AG08396 (cell line): ENCODE measurements around the gene H2BK1.

Experiments
- DNase-seq: peaks from one replicate; pipeline ENCODE4 v3.0.0; 2012; ENCODE audit warnings: low spot score, mixed read lengths

H2BK1 gene

GRCh38 chr7:151232091-151232916, 22.0 kb upstream of the H2BK1 start, which contains the start of gene CHPF2:
Gene CHPF2 (plus strand): TSS chr7:151232483. CDS start chr7:151234012, 1,529 bp downstream.
- peak; percentile 97 for DNase-seq

- no peak for DNase-seq
These were observed 20.8 kb upstream of the H2BK1 start for GRCh38 chr7:151231080-151231479.

- DNase-seq = no peak
These were observed 19.0 kb upstream of the H2BK1 start for GRCh38 chr7:151229249-151229648.

DNA sequence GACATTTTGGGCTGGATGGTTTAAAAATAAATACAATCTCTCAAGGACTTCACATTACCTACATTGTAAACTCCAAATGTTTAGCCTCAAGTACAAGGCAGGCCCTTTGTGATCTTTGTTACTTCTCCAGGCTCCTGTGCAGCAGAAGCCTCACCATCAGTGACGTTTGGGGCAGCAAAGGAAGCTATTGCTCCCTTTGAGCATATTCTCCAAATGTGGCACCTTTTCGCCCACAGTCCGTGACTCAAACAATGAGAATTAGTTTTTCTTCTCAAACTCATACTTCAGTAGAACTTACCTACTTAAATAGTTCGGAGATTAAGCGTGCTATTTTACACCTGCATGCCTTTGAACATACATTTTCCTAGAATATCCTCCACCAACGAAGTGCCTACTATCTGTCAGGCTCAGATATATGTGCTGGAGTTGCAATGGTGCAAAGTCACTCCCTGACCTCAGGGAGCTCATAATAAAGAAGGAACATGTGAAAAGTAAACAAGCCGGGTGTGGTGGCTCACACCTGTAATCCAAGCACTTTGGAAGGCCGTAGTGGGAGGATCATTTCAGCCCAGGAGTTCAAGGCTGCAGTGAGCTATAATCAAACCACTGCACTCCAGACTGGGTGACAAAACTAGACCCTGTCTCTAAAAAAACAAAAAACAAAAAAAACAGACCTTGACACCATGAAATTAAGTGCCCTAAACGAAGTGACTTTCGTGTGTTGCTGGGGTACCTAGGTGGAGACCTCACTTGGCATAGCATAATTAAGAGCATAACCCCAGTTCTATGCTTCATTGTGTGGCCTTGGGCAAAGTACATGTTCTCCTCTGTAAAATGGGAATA, 18.0 kb upstream of the H2BK1 start:
- DNase-seq = no peak

- peak; percentile 98 for DNase-seq
These were observed 16.8 kb upstream of the H2BK1 start, which contains the start of gene ABCF2 for GRCh38 chr7:151226875-151227782. Gene ABCF2 (minus strand): TSS chr7:151227205. CDS start chr7:151226458, 747 bp downstream.

GRCh38 chr7:151226560-151226874, 16.2 kb upstream of the H2BK1 start:
- DNase-seq = no peak

- no peak for DNase-seq
These were observed 15.7 kb upstream of the H2BK1 start for GRCh38 chr7:151225948-151226510.

DNA sequence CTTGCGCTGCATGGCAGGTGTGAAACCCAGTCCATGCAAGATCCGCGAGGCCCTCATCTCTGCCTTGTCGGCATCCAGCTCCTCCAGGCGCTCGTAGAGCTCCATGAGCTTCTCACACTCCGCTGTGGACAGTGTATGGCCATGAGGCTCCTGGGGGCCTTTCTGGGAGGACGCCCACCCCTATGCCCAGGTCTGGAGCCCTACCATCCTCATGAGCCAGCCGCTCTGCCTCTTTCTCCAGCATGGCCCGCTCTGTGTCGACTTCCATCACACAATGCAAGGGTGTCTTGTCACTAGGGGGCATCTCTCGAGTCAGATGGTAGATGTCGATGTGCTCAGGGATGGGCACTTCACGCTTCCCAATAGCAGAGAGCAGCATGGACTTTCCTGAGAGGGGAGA, 13.4 kb upstream of the H2BK1 start:
- DNase-seq = no peak

DNA sequence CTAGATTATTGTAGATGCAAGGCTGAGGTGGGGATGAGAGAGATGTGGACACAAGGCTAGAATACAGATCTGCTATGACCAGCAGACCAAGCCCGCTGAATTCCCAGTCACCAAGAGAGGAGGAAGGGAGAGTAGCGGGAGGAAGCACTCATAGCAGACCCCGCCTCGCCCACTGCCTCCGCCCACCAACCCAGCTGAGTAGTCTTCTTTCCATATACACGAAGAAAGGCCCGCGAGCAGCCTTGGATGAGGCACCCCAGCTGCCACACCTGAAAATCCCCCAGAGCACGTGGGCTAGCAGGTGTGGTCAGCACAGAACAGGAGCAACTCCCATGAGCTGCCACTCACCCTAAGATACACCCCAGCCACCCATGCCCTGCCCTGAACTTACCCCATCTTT, 7.9 kb upstream of the H2BK1 start:
- DNase-seq = no peak

- DNase-seq = no peak
These were observed 5.1 kb upstream of the H2BK1 start for GRCh38 chr7:151215396-151215795.

- no peak for DNase-seq
These were observed 3.5 kb upstream of the H2BK1 start for GRCh38 chr7:151213826-151214225.

DNA sequence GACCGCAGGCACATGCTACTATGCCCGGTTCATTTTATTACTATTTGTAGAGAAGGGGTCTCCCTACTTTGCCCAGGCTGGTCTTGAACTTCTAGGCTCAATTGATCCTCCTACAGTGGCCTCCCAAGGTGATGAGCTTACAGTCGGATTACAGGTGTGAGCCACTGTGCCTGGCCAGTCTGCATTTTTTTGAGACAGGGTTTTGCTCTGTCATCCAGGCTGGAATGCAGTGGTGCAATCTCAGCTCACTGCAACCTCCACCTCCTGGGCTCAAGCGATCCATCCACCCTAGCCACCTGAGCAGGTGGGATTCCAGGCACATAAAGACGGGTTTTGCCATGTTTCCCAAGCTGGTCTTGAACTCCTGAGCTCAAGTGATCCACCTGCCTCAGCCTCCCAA, 2.3 kb upstream of the H2BK1 start:
- DNase-seq = no peak

GRCh38 chr7:151211155-151211772, 976 bp upstream of the H2BK1 start:
- DNase-seq = no peak

DNA sequence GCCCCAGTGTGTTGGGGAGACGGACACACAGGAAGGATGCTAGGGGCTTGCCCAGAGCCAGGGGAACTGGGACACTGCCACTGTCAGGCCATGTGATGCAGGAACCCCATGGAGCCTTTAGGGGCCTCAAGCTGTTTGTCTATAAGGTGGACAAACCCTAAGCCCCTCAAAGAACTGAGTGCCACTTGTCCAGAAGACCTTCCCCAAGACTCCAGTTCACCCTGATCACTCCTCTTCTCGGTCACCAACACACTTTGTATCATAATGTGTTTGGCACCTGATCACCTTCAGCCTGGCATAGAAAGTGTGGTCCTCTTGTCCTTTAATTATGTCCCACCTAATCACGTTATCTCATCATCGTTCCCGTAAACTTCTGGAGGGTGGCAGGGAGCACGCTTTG, 700 bp downstream of the H2BK1 start:
- DNase-seq = no peak

DNA sequence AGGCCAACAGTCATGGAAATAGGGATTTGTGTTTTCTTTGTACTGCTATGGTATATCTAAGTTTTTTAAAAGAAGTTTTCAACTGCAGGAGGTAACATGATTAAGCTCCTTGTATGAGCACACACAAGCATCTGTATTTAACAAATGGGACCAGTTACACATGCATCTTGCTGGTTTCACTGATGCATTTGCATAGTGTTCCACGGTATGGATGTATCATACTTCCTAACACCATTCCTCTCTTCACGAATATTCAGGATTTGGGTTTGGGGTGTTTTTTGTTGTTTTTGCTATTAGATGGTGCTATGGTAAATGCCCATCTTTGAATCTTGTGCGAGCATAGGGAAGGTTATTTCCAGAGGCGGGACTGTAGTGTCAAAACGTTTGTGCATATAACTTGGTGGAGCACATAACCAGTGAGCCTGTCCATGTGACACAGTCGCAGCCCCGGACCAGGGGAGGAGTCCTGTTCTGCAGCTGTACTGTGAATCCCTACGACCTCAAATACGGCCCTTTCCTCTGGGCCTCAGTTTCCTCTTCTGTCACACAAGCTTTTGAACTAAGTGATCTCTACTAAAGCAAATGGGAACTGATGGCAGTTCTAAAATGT, 1.9 kb downstream of the H2BK1 start:
- DNase-seq = no peak

- DNase-seq = no peak
These were observed 2.5 kb downstream of the H2BK1 start for GRCh38 chr7:151207804-151208203.

- DNase-seq = no peak
These were observed 3.0 kb downstream of the H2BK1 start for GRCh38 chr7:151207315-151207714.

DNA sequence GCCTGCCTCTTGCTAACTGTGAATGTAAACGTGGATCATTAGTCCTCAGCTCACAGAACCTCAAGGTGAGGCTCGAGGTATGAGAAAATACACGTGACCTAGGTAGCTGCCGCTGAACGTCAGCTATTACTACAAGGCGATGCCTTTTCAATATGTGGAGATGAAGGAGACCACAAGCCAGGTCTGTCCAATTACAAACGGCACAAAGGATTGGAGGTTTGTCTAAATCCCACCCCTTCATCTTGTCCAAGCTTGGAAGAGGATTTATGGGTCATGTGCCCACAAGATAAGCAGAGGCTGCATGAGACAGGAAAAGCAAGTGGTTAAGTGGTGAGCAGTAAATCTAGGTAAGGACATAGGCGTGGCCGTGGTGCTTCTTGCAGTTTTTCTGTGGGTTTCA, 3.4 kb downstream of the H2BK1 start:
- DNase-seq = no peak

GRCh38 chr7:151205730-151206129, 4.6 kb downstream of the H2BK1 start:
- no peak for DNase-seq

- no peak for DNase-seq
These were observed 5.8 kb downstream of the H2BK1 start for GRCh38 chr7:151204383-151205032.
